GM15510 (cell line): ENCODE results near the gene FRS2.

Source experiments
- POLR2A ChIP-seq: IDR thresholded peaks from 3 replicates; pipeline ENCODE4 v1.6.1; 2011; ENCODE audit warnings: borderline replicate concordance; ENCODE audit not compliant: insufficient read length; ENCODE audit errors: extremely low read depth

The FRS2 gene

GRCh38 chr12:69470189-69471075, at the start of gene FRS2:
TSS of gene FRS2 (plus strand) at chr12:69470388. CDS start at chr12:69569031, 98,643 bp downstream.
- peak; percentile 77 for TF ChIP-seq POLR2A

DNA sequence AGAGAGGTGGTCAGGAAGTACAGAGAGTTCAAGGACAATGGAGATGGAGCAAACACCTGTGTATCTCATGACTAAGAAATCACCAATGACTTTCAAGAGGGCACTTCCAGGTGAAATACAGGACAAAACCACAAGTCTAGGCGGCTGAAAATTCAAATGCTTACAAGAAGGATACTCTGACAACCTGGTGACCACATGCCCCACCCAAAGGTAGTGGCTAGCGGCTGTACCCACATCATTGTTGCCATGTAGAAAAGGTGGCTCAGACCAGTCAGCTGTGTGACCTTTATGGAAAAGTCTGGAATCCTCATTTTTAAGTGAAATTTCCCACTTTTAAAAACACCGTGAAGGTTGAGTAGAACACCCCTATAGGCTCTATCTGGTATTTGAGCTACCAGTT, 48.6 kb upstream of the FRS2 start:
- TF ChIP-seq POLR2A = no peak

- TF ChIP-seq POLR2A = no peak
Observed at GRCh38 chr12:69423037-69423905, 46.9 kb upstream of the FRS2 start.

DNA sequence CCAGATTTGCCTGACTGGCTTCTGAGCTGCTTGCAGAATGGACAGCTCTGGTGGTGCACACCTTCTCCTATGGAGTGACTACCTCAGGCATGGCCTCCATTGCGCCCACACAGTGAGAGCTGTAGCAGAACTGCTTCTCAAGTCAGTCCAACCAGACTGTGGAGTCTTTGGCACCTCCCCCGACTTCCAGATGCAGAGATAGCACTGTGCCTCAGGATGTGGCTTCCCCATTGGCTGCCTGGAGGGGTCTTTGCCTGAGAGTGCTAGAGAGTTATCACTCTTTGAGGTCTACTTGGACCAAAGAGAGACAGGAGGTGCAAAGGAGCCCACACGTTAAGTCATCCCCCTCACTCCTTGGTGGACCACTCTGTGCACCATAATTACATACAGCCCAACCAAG, 44.8 kb upstream of the FRS2 start:
- TF ChIP-seq POLR2A = no peak

GRCh38 chr12:69428351-69429073, 41.7 kb upstream of the FRS2 start:
- no peak for TF ChIP-seq POLR2A

DNA sequence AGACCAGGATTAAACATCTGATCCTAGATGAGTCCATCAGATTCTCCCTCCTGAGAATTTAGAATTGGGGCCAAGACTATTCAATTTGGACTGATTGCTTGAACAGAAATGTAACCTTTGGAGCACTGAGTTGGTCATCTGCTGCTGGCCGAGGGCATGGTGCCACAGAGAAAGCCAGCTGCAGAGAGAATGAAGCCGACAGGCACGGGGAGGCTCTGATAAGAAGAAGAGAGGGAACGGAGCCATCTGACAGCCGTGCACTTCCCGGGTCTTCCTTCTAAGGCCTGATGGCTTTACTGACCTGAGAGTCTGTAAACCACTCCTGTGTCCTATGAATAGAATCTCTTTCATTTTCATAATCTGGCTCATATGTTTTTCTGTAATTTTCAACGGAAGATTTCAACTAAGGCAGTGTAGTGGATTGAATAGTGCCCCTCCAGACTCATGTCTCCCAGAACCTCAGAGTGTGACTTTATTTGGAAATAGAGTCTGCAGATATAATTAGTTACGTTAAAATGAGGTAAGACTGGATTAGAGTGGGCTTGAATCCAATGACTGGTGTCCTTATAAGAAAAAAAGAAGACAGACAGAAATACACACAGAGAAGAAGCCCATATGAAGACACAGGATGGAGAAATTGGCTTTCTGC, 39.1 kb upstream of the FRS2 start:
- TF ChIP-seq POLR2A = no peak

GRCh38 chr12:69431591-69432222, 38.5 kb upstream of the FRS2 start:
- no peak for TF ChIP-seq POLR2A

- no peak for TF ChIP-seq POLR2A
Observed at GRCh38 chr12:69433653-69434052, 36.5 kb upstream of the FRS2 start.

GRCh38 chr12:69435644-69436043, 34.5 kb upstream of the FRS2 start:
- TF ChIP-seq POLR2A = no peak

- TF ChIP-seq POLR2A = no peak
Observed at GRCh38 chr12:69437073-69437472, 33.1 kb upstream of the FRS2 start.

GRCh38 chr12:69438539-69438938, 31.6 kb upstream of the FRS2 start:
- no peak for TF ChIP-seq POLR2A

DNA sequence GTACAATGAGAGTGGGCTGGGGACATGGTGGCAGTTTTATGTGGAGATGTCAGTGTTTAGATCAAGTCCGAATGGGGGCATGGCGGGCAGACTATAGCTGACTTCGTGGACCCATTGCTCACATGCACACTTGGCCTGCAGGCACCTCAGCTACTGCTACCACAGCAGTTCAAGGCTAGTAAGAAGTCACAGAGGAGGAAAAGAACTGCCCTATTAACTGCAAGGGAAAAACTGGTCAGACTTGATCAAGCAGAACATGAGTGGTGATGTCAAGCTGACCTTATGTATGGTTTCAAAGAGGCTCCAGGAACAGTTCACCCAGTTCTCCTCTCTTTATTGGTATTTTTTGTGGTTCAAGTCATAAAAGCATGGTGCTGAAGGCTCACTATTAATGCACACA, 30.2 kb upstream of the FRS2 start:
- no peak for TF ChIP-seq POLR2A

DNA sequence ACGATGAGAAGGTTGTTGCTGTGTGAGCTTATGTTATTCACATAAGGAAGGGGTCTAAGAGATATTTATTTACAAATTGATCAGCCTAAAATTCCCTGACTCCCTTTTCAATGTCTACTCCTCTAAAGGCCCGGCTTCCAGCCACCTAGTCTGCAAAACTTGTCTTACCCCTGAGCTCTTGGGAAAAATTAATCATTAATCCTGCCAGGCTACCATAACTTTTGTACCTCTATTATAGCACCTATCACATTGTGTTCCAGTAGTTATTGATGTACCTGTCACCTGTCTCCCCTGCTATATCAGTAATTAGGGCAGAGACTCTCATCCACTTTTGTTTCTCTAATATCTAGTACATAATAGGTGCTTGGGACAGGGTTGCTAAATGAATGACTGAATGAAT, 29.3 kb upstream of the FRS2 start:
- no peak for TF ChIP-seq POLR2A

- TF ChIP-seq POLR2A = no peak
Observed at GRCh38 chr12:69442894-69443293, 27.3 kb upstream of the FRS2 start.

GRCh38 chr12:69443916-69444315, 26.3 kb upstream of the FRS2 start:
- no peak for TF ChIP-seq POLR2A

DNA sequence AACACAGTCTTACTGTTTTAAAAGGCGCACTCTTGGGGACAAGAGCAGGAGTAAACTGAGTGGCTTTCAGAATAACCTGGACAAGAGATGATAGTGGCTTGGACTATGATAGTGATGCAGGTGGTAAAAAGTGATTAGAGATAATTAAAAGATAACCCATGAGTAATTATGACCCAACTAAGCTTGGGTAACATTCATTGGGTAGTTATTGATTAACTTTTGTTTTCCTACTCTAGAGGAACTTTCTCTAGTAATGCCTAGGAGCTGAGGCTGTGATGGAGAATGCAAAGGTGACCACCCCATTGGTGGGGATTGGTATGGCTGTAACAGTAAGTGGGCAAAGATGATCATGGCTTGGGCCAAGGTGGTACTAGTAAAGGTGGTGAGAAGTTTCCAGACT, 22.3 kb upstream of the FRS2 start:
- no peak for TF ChIP-seq POLR2A
